H9 (cell line): ENCODE data around the gene SFXN5. TPM values are rescaled to one million over a fixed set of nuclear protein-coding genes. Genes with fewer than 3 reads are reported as not detected.

Source experiments
- DNase-seq: peaks from one replicate; pipeline ENCODE4 v3.0.0-alpha.2; 2017
- H2AFZ ChIP-seq: one replicate; pipeline ENCODE4 v1.6.1; 2013; ENCODE audit warnings: mild to moderate bottlenecking, low read length, control low read depth, moderate library complexity
- H2AK5ac ChIP-seq: 2 replicates; pipeline ENCODE4 v1.6.1; 2013; ENCODE audit warnings: low read length, control low read depth, mixed read lengths; ENCODE audit not compliant: insufficient read length
- H2BK120ac ChIP-seq: one replicate; pipeline ENCODE4 v1.6.1; 2013; ENCODE audit warnings: low read depth, mild to moderate bottlenecking, low read length, control low read depth, inconsistent platforms; ENCODE audit not compliant: poor library complexity, severe bottlenecking
- H2BK12ac ChIP-seq: 2 replicates; pipeline ENCODE4 v1.6.1; 2013; ENCODE audit warnings: low read length, control low read depth, mixed read lengths, low read depth; ENCODE audit not compliant: insufficient read length
- H2BK15ac ChIP-seq: 2 replicates; pipeline ENCODE4 v1.6.1; 2013; ENCODE audit warnings: low read depth, low read length, control low read depth
- H2BK20ac ChIP-seq: one replicate; pipeline ENCODE4 v1.6.1; 2013; ENCODE audit warnings: low read depth, mild to moderate bottlenecking, low read length, control low read depth, inconsistent platforms; ENCODE audit not compliant: poor library complexity, severe bottlenecking
- H2BK5ac ChIP-seq: 2 replicates; pipeline ENCODE4 v1.6.1; 2013; ENCODE audit warnings: low read length, control low read depth, mixed read lengths; ENCODE audit not compliant: insufficient read length
- H3K14ac ChIP-seq: 2 replicates; pipeline ENCODE4 v1.6.1; 2013; ENCODE audit warnings: low read length, control low read depth; ENCODE audit not compliant: insufficient read depth
- H3K18ac ChIP-seq: 2 replicates; pipeline ENCODE4 v1.6.1; 2013; ENCODE audit warnings: low read depth, mild to moderate bottlenecking, mixed read lengths, low read length, control low read depth; ENCODE audit not compliant: insufficient read length
- H3K23ac ChIP-seq: 2 replicates; pipeline ENCODE4 v1.6.1; 2013; ENCODE audit warnings: low read length, control low read depth, mixed read lengths, low read depth; ENCODE audit not compliant: insufficient read length
- H3K23me2 ChIP-seq: 2 replicates; pipeline ENCODE4 v1.6.1; 2013; ENCODE audit warnings: low read depth, mild to moderate bottlenecking, mixed read lengths, low read length, control low read depth; ENCODE audit not compliant: insufficient read length, poor library complexity, severe bottlenecking
- H3K27ac ChIP-seq: 2 replicates; pipeline ENCODE4 v1.5.1; 2013; ENCODE audit warnings: low read length, control low read depth, mixed read lengths, low read depth; ENCODE audit not compliant: insufficient read length
- H3K27me3 ChIP-seq: 2 replicates; pipeline ENCODE4 v1.6.1; 2013; ENCODE audit warnings: low read length, control low read depth, inconsistent platforms; ENCODE audit not compliant: insufficient read depth
- H3K4ac ChIP-seq: 2 replicates; pipeline ENCODE4 v1.6.1; 2013; ENCODE audit warnings: low read depth, mild to moderate bottlenecking, control low read depth, inconsistent platforms, low read length, moderate library complexity
- H3K4me1 ChIP-seq: 2 replicates; pipeline ENCODE4 v1.6.1; 2013; ENCODE audit warnings: low read length, control low read depth, inconsistent platforms; ENCODE audit not compliant: insufficient read depth
- H3K4me2 ChIP-seq: 2 replicates; pipeline ENCODE4 v1.6.1; 2013; ENCODE audit warnings: low read length, control low read depth, mixed read lengths; ENCODE audit not compliant: insufficient read length, insufficient read depth
- H3K56ac ChIP-seq: 2 replicates; pipeline ENCODE4 v1.6.1; 2013; ENCODE audit warnings: low read depth, mild to moderate bottlenecking, mixed read lengths, low read length, control low read depth; ENCODE audit not compliant: insufficient read length
- H3K79me1 ChIP-seq: 2 replicates; pipeline ENCODE4 v1.6.1; 2013; ENCODE audit warnings: low read depth, mild to moderate bottlenecking, moderate library complexity, low read length, control low read depth, inconsistent platforms; ENCODE audit not compliant: insufficient read depth, poor library complexity, severe bottlenecking
- H3K79me2 ChIP-seq: 2 replicates; pipeline ENCODE4 v1.6.1; 2013; ENCODE audit warnings: low read length, control low read depth, inconsistent platforms; ENCODE audit not compliant: insufficient read depth
- H3K9ac ChIP-seq: 2 replicates; pipeline ENCODE4 v1.6.1; 2013; ENCODE audit warnings: low read length, control low read depth, mixed read lengths; ENCODE audit not compliant: insufficient read length; ENCODE audit errors: extremely low read depth
- H3K9me3 ChIP-seq: one replicate; pipeline ENCODE4 v1.6.1; 2013; ENCODE audit warnings: low read depth, low read length, inconsistent platforms; ENCODE audit not compliant: control insufficient read depth
- H3T11ph ChIP-seq: one replicate; pipeline ENCODE4 v1.6.1; 2013; ENCODE audit warnings: mild to moderate bottlenecking, low read length, control low read depth, inconsistent platforms
- H4K20me1 ChIP-seq: one replicate; pipeline ENCODE4 v1.6.1; 2013; ENCODE audit not compliant: control insufficient read depth, insufficient read length, insufficient read depth
- H4K5ac ChIP-seq: 2 replicates; pipeline ENCODE4 v1.6.1; 2013; ENCODE audit warnings: low read depth, mild to moderate bottlenecking, mixed read lengths, low read length, control low read depth; ENCODE audit not compliant: insufficient read length
- H4K8ac ChIP-seq: replicated peaks from 2 replicates; pipeline ENCODE4 v1.6.1; 2013; ENCODE audit warnings: low read length, control low read depth, mixed read lengths, low read depth; ENCODE audit not compliant: insufficient read length
- H4K91ac ChIP-seq: 2 replicates; pipeline ENCODE4 v1.6.1; 2013; ENCODE audit warnings: low read depth, mild to moderate bottlenecking, moderate library complexity, mixed read lengths, low read length, control low read depth; ENCODE audit not compliant: insufficient read length
- H3K27ac Mint-ChIP-seq, 3 experiments: 2 replicates in 2 of 3; 3 replicates in 1 of 3; pipeline ENCODE4 v1.8.0; 2020 to 2021; ENCODE audit warnings: mixed read lengths in 3 of 3, mild to moderate bottlenecking in 1 of 3, moderate library complexity in 1 of 3
- H3K27me3 Mint-ChIP-seq: 2 replicates; pipeline ENCODE4 v1.8.0; 2021; ENCODE audit warnings: low read depth, mild to moderate bottlenecking, moderate library complexity, mixed read lengths
- H3K36me3 Mint-ChIP-seq, 3 experiments: 2 replicates in 2 of 3; 3 replicates in 1 of 3; pipeline ENCODE4 v1.8.0; 2020 to 2021; ENCODE audit warnings: low read depth in 3 of 3, mixed read lengths in 3 of 3; ENCODE audit not compliant: insufficient read depth in 1 of 3
- H3K4me1 Mint-ChIP-seq, 2 experiments: 2 replicates each; pipeline ENCODE4 v1.8.0; 2020; ENCODE audit warnings: mixed read lengths in 2 of 2
- H3K4me3 Mint-ChIP-seq, 2 experiments: 2 replicates in 1 of 2; 3 replicates in 1 of 2; pipeline ENCODE4 v1.8.0; 2020 to 2021; ENCODE audit warnings: mild to moderate bottlenecking in 2 of 2, mixed read lengths in 2 of 2, moderate library complexity in 1 of 2
- H3K9me3 Mint-ChIP-seq, 2 experiments: 2 replicates in 1 of 2; 3 replicates in 1 of 2; pipeline ENCODE4 v1.8.0; 2020; ENCODE audit warnings: mild to moderate bottlenecking in 2 of 2, mixed read lengths in 2 of 2, moderate library complexity in 1 of 2
- WGBS: extraction: QIAGEN DNeasy Blood & Tissue Kit; methylation state at CpG from one replicate; pipeline ENCODE4 v1.1.7; 2013; ENCODE audit warnings: missing lambda C conversion rate, low lambda C conversion rate, mixed read lengths; ENCODE audit not compliant: insufficient read length; ENCODE audit errors: extremely low coverage; 5-methylcytosine and 5-hydroxymethylcytosine counted together
- total RNA-seq: library from RNA; stranded (reverse); gene quantifications from 2 replicates; pipeline ENCODE4 v1.2.1, GENCODE V29; 2021
- TF ChIP-seq, protein P1 (sequence below): fragments of 200-600 bp; sonication (generic); conservative IDR thresholded peaks from 3 replicates; pipeline ENCODE4 v1.8.0; 2021; ENCODE audit warnings: antibody characterized with exemption, mild to moderate bottlenecking

The SFXN5 gene
- total RNA-seq, 1 experiment from 2014 or later, result 30.9 TPM

DNA sequence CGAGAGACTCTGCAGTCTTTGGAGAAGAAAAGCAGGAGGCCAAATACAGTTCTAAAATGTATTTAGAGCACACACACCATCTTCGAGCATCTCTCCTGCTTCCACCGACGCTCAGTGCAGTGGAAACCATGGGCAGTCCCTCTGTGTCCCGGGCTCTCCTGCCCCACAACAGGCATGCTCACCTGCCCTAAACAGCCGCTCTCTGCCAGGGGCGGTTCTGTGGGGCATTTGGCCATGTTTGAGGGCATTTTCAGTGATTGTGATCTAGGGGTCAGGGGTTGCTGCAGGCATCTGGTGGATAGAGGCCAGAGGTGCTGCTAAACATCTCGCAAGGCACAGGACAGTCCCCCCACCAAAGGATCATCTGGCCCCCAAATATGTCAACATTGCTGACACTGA is 98.4 kb downstream of the SFXN5 start:
- Histone ChIP-seq H4K20me1 (no peaks in the 10 kb centered on the region), H2BK5ac (no peak overlapping the region), H3K56ac (no peak overlapping the region), H3K23me2 (no peaks in the 10 kb centered on the region), H3T11ph (no peak overlapping the region), H3K79me1 (no peaks in the 10 kb centered on the region), H3K27me3 (no peaks in the 10 kb centered on the region), H4K8ac (no peak overlapping the region), H3K9ac (no peak overlapping the region), H2BK20ac (no peak overlapping the region), H4K5ac (no peak overlapping the region), H3K4me2 (no peak overlapping the region), H4K91ac (no peak overlapping the region), H3K18ac (no peak overlapping the region), H3K9me3 (no peaks in the 10 kb centered on the region), H2BK120ac (no peak overlapping the region), H3K4ac (no peak overlapping the region), H2BK12ac (no peak overlapping the region), H3K23ac (no peak overlapping the region), H3K27ac (no peak overlapping the region), H3K4me1 (peaks cover 15% of the 10 kb centered on the region; the same call in 1 of the 2 replicates), H3K79me2 (no peaks in the 10 kb centered on the region), H2BK15ac (no peak overlapping the region), H2AK5ac (no peak overlapping the region), H2AFZ (no peak overlapping the region), H3K14ac (no peak overlapping the region)
- no CpG with 5 or more reads among the region's 8 CpGs for WGBS
- Mint-ChIP-seq H3K27me3 (no peaks in the 10 kb centered on the region; the same call in 1 of the 2 replicates), H3K4me3 (no peak overlapping the region), H3K27ac (peak overlapping the region in 1 of 3 experiments; percentile 24; a peak in 1 of 7 replicates), H3K36me3 (peaks cover 0 to 3% (median 0%) of the 10 kb centered on the region in 3 experiments; a peak in 1 of 7 replicates), H3K4me1 (peaks cover 31 to 37% of the 10 kb centered on the region in 2 experiments), H3K9me3 (no peaks in the 10 kb centered on the region)
- TF ChIP-seq, protein P1, sequence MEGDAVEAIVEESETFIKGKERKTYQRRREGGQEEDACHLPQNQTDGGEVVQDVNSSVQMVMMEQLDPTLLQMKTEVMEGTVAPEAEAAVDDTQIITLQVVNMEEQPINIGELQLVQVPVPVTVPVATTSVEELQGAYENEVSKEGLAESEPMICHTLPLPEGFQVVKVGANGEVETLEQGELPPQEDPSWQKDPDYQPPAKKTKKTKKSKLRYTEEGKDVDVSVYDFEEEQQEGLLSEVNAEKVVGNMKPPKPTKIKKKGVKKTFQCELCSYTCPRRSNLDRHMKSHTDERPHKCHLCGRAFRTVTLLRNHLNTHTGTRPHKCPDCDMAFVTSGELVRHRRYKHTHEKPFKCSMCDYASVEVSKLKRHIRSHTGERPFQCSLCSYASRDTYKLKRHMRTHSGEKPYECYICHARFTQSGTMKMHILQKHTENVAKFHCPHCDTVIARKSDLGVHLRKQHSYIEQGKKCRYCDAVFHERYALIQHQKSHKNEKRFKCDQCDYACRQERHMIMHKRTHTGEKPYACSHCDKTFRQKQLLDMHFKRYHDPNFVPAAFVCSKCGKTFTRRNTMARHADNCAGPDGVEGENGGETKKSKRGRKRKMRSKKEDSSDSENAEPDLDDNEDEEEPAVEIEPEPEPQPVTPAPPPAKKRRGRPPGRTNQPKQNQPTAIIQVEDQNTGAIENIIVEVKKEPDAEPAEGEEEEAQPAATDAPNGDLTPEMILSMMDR, result no peak
- no peak for DNase-seq
